ENCODE data around the gene RAP2A.

DNA sequence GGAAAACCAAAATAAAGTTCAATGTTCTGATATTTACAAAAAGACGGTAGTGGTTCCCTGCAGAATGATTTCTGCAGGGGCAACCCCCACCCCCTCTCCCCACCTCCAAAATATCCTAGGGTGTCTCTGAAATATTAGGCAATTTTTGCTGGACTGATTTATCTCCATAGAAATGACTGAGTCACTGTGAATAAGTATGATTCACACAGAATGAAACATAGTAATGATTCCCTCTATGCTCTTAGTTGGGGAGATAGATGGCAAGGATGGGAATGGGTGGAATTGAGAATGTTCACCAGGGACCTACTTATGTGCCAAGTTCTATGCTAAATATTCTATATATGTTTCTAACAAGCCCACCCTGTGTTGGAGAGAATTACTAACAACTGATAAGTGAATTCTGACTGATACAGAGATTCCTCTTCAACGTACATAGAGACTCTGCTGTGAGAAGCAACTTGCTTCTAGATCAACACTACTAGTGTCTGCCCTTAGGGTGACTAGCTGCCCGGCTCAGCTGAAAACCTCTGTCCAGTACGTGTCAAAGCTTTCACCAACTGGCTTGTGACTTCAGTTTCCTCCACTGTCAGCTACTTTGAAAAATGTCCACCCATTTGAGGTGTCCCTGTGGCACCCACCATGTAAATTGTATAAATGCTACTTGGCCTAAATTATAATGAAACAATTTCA lies 38.4 kb upstream of the RAP2A start:
- TF ChIP-seq, protein P1, sequence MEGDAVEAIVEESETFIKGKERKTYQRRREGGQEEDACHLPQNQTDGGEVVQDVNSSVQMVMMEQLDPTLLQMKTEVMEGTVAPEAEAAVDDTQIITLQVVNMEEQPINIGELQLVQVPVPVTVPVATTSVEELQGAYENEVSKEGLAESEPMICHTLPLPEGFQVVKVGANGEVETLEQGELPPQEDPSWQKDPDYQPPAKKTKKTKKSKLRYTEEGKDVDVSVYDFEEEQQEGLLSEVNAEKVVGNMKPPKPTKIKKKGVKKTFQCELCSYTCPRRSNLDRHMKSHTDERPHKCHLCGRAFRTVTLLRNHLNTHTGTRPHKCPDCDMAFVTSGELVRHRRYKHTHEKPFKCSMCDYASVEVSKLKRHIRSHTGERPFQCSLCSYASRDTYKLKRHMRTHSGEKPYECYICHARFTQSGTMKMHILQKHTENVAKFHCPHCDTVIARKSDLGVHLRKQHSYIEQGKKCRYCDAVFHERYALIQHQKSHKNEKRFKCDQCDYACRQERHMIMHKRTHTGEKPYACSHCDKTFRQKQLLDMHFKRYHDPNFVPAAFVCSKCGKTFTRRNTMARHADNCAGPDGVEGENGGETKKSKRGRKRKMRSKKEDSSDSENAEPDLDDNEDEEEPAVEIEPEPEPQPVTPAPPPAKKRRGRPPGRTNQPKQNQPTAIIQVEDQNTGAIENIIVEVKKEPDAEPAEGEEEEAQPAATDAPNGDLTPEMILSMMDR (IDR thresholded peaks at IDR 0.05; ENCODE audit: insufficient read depth, low read depth, low read length), result no peak
- TF ChIP-seq EZH2 (IDR thresholded peaks at IDR 0.05; ENCODE audit: insufficient read depth, low read length), result no peak
